ENCODE measurements around the gene PTH1R. TPM values are rescaled to one million over a fixed set of nuclear protein-coding genes. Genes with fewer than 3 reads are reported as not detected.

Gene PTH1R
- total and polyA plus RNA-seq, 10 of the 15 experiments (the other 5 are each of a cell fraction or from before 2014, with no cell fraction given) = not detected

- Histone ChIP-seq H3K27me3 (replicated peaks in 1 of 2; ENCODE audit: control insufficient read depth in 2 of 2, insufficient read depth in 2 of 2, low read length in 1 of 2) (no peaks in the 10 kb centered on the region; a peak in 2 of 4 replicates), H3K4me2 (ENCODE audit: control insufficient read depth, insufficient read depth) (no peak overlapping the region), H3K4me1 (ENCODE audit: control insufficient read depth, insufficient read depth, low read length) (no peaks in the 10 kb centered on the region), H2AFZ (ENCODE audit: control insufficient read depth, low read depth, low read length) (no peak overlapping the region), H3K4me3 (no peak overlapping the region), H3K79me2 (ENCODE audit: control insufficient read depth, insufficient read depth, low read length) (no peaks in the 10 kb centered on the region), H3K36me3 (ENCODE audit: control insufficient read depth in 2 of 2, insufficient read depth in 2 of 2, low read length in 1 of 2) (no peaks in the 10 kb centered on the region), H3K9ac (ENCODE audit: control insufficient read depth, insufficient read depth, low read length) (no peak overlapping the region), H3K9me3 (replicated peaks; ENCODE audit: control insufficient read depth, insufficient read depth, low read length) (no peaks in the 10 kb centered on the region), H4K20me1 (ENCODE audit: control insufficient read depth, insufficient read depth) (no peaks in the 10 kb centered on the region), H3K27ac (ENCODE audit: control insufficient read depth, insufficient read depth) (no peak overlapping the region)
- FAIRE-seq (no peak), ATAC-seq (no peak), DNase-seq (ENCODE audit: low read depth, low spot score) (no peak)
- no TSS peak for BruUV-seq (replicated peaks)
- in situ Hi-C loops (cut with MboI) (no loop called here), intact Hi-C loops (cut with micrococcal nuclease; ENCODE audit: unreplicated experiment) (no loop called here)
- CTCF ChIA-PET = interaction anchor here (0.9 kb wide), 1 partner anchor 8 kb away, joined by 3 read pairs; no protein-coding TSS in a partner anchor
- SMC1A ChIA-PET (ENCODE audit: uncharacterized antibody, unreplicated experiment) = no interaction called here
- POLR2A ChIA-PET = no interaction called here
- no peak for TF ChIP-seq USF1 (IDR thresholded peaks at IDR 0.05; ENCODE audit: borderline replicate concordance, extremely low read length, insufficient read depth, low read depth, low read length)
- TF ChIP-seq SMARCA5 (IDR thresholded peaks at IDR 0.05) = no peak
- no peak for TF ChIP-seq BCLAF1 (IDR thresholded peaks at IDR 0.05)
- no peak for TF ChIP-seq POLR2A (IDR thresholded peaks at IDR 0.05; ENCODE audit: low read depth, low read length)
- TF ChIP-seq HDGF (IDR thresholded peaks at IDR 0.05) = no peak
- TF ChIP-seq POLR2AphosphoS5 (IDR thresholded peaks at IDR 0.05; ENCODE audit: low read length) = no peak
- TF ChIP-seq BHLHE40 (IDR thresholded peaks at IDR 0.05; ENCODE audit: borderline replicate concordance in 1 of 2, low read depth in 2 of 2, low read length in 1 of 2) = no peak
- TF ChIP-seq, protein P1, sequence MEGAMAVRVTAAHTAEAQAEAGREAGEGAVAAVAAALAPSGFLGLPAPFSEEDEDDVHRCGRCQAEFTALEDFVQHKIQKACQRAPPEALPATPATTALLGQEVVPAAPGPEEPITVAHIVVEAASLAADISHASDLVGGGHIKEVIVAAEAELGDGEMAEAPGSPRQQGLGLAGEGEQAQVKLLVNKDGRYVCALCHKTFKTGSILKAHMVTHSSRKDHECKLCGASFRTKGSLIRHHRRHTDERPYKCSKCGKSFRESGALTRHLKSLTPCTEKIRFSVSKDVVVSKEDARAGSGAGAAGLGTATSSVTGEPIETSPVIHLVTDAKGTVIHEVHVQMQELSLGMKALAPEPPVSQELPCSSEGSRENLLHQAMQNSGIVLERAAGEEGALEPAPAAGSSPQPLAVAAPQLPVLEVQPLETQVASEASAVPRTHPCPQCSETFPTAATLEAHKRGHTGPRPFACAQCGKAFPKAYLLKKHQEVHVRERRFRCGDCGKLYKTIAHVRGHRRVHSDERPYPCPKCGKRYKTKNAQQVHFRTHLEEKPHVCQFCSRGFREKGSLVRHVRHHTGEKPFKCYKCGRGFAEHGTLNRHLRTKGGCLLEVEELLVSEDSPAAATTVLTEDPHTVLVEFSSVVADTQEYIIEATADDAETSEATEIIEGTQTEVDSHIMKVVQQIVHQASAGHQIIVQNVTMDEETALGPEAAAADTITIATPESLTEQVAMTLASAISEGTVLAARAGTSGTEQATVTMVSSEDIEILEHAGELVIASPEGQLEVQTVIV (IDR thresholded peaks at IDR 0.05; ENCODE audit: borderline replicate concordance, partially characterized antibody) = no peak
- no peak for TF ChIP-seq NR2F1 (conservative IDR thresholded peaks at IDR 0.05)
- TF ChIP-seq TCF3 (IDR thresholded peaks at IDR 0.05; ENCODE audit: borderline replicate concordance, insufficient read depth, low read depth, low read length) = no peak
- no peak for TF ChIP-seq BACH1 (IDR thresholded peaks at IDR 0.05; ENCODE audit: borderline replicate concordance)
- no peak for TF ChIP-seq SIN3A (IDR thresholded peaks at IDR 0.05; ENCODE audit: low read depth, low read length)
- TF ChIP-seq, protein P2, sequence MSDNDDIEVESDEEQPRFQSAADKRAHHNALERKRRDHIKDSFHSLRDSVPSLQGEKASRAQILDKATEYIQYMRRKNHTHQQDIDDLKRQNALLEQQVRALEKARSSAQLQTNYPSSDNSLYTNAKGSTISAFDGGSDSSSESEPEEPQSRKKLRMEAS (IDR thresholded peaks at IDR 0.05; ENCODE audit: low read depth, low read length) = no peak
- RAD21 ChIA-PET (ENCODE audit: unreplicated experiment) = no interaction called here
- WGBS (ENCODE audit: insufficient coverage, insufficient replicate concordance, low lambda C conversion rate, missing lambda C conversion rate) = 18% methylated on average over 10 of the region's 10 CpGs
These were observed 19.8 kb upstream of the PTH1R start for GRCh38 chr3:46857485-46858341.

All from GM12878 (cell line).